WTC11 (cell line): ENCODE data around the gene IFRD2. TPM values are rescaled to one million over a fixed set of nuclear protein-coding genes. Genes with fewer than 3 reads are reported as not detected.

ENCODE experiments used
- ATAC-seq: fragments of 200-7000 bp; cut with Tn5 transposase; 2 replicates; pipeline ENCODE4 v1.10.0; 2021; ENCODE audit warnings: mild to moderate bottlenecking, moderate library complexity
- CTCF ChIA-PET: fragments of 300-600 bp; sonication (Branson Sonifier 250); formaldehyde crosslinking; loops from one replicate; lab custom pipeline; 2021; ENCODE audit warnings: antibody characterized with exemption; lab: Charles Lee
- POLR2A ChIA-PET: fragments of 350-600 bp; sonication (Branson Sonifier 250); formaldehyde crosslinking; loops from one replicate; lab custom pipeline; 2021; ENCODE audit warnings: antibody characterized with exemption; lab: Charles Lee
- DNase-seq: peaks from one replicate; pipeline ENCODE4 v3.0.0; 2021; ENCODE audit warnings: low spot score
- H3K27ac Mint-ChIP-seq: 2 replicates; pipeline ENCODE4 v1.8.0; 2021; ENCODE audit warnings: mixed read lengths
- H3K27me3 Mint-ChIP-seq: 2 replicates; pipeline ENCODE4 v1.8.0; 2021; ENCODE audit warnings: low read depth, mild to moderate bottlenecking, moderate library complexity, mixed read lengths
- H3K36me3 Mint-ChIP-seq: 2 replicates; pipeline ENCODE4 v1.8.0; 2021; ENCODE audit warnings: mixed read lengths
- H3K4me1 Mint-ChIP-seq: 2 replicates; pipeline ENCODE4 v1.8.0; 2022; ENCODE audit warnings: mixed read lengths
- H3K4me3 Mint-ChIP-seq: 2 replicates; pipeline ENCODE4 v1.8.0; 2021; ENCODE audit warnings: mild to moderate bottlenecking, moderate library complexity, mixed read lengths
- H3K9me3 Mint-ChIP-seq: 2 replicates; pipeline ENCODE4 v1.8.0; 2021; ENCODE audit warnings: mixed read lengths
- AFF4 ChIP-seq: sonication (generic); formaldehyde crosslinking; IDR thresholded peaks from 2 replicates; pipeline ENCODE4 v1.8.1; 2023; ENCODE audit warnings: mild to moderate bottlenecking, missing genetic modification reagents, borderline replicate concordance
- ATF3 ChIP-seq: sonication (generic); formaldehyde crosslinking; conservative IDR thresholded peaks from 2 replicates; pipeline ENCODE4 v1.8.1; 2022; ENCODE audit warnings: mild to moderate bottlenecking, missing genetic modification reagents
- CREB1 ChIP-seq: sonication (generic); formaldehyde crosslinking; IDR thresholded peaks from 2 replicates; pipeline ENCODE4 v1.8.0; 2023; ENCODE audit warnings: mild to moderate bottlenecking, missing genetic modification reagents
- CREM ChIP-seq: sonication (generic); formaldehyde crosslinking; IDR thresholded peaks from 2 replicates; pipeline ENCODE4 v1.8.1; 2022; ENCODE audit warnings: mild to moderate bottlenecking, missing genetic modification reagents, moderate library complexity
- CTCF ChIP-seq: fragments of 200-600 bp; IDR thresholded peaks from 2 replicates; pipeline ENCODE4 v1.8.0; 2022; ENCODE audit warnings: antibody characterized with exemption
- ERG ChIP-seq: fragments of 250-450 bp; sonication (Bioruptor Pico); IDR thresholded peaks from 2 replicates; pipeline ENCODE4 v1.8.0; 2021; ENCODE audit warnings: mild to moderate bottlenecking
- ESRRA ChIP-seq: sonication (generic); formaldehyde crosslinking; IDR thresholded peaks from 2 replicates; pipeline ENCODE4 v1.8.1; 2022; ENCODE audit warnings: mild to moderate bottlenecking, missing genetic modification reagents, borderline replicate concordance
- FOXP1 ChIP-seq: sonication (generic); formaldehyde crosslinking; IDR thresholded peaks from 2 replicates; pipeline ENCODE4 v1.8.0; 2022; ENCODE audit warnings: missing genetic modification reagents, mild to moderate bottlenecking, moderate library complexity, borderline replicate concordance
- GABPB1 ChIP-seq: sonication (generic); formaldehyde crosslinking; IDR thresholded peaks from 2 replicates; pipeline ENCODE4 v1.8.1; 2023; ENCODE audit warnings: mild to moderate bottlenecking, missing genetic modification reagents
- IRF1 ChIP-seq: sonication (generic); formaldehyde crosslinking; IDR thresholded peaks from 2 replicates; pipeline ENCODE4 v1.8.0; 2023; ENCODE audit warnings: missing genetic modification reagents
- MLX ChIP-seq: sonication (generic); formaldehyde crosslinking; IDR thresholded peaks from 2 replicates; pipeline ENCODE4 v1.8.1; 2023; ENCODE audit warnings: mild to moderate bottlenecking, missing genetic modification reagents, moderate library complexity
- NR2C2 ChIP-seq: sonication (generic); formaldehyde crosslinking; IDR thresholded peaks from 2 replicates; pipeline ENCODE4 v1.8.0; 2022; ENCODE audit warnings: mild to moderate bottlenecking, missing genetic modification reagents
- PREB ChIP-seq: sonication (generic); formaldehyde crosslinking; IDR thresholded peaks from 2 replicates; pipeline ENCODE4 v1.8.1; 2022; ENCODE audit warnings: mild to moderate bottlenecking, missing genetic modification reagents, moderate library complexity, borderline replicate concordance
- SMAD4 ChIP-seq: sonication (generic); formaldehyde crosslinking; IDR thresholded peaks from 2 replicates; pipeline ENCODE4 v1.8.0; 2022; ENCODE audit warnings: mild to moderate bottlenecking, missing genetic modification reagents
- TCF7 ChIP-seq: sonication (generic); formaldehyde crosslinking; IDR thresholded peaks from 2 replicates; pipeline ENCODE4 v1.8.0; 2022; ENCODE audit warnings: mild to moderate bottlenecking, low read depth, missing genetic modification reagents, moderate library complexity
- TEAD4 ChIP-seq: sonication (generic); formaldehyde crosslinking; IDR thresholded peaks from 2 replicates; pipeline ENCODE4 v1.8.0; 2022; ENCODE audit warnings: mild to moderate bottlenecking, missing genetic modification reagents
- USF2 ChIP-seq: sonication (generic); formaldehyde crosslinking; IDR thresholded peaks from 2 replicates; pipeline ENCODE4 v1.8.1; 2023; ENCODE audit warnings: mild to moderate bottlenecking, missing genetic modification reagents, moderate library complexity
- ZBTB21 ChIP-seq: sonication (generic); formaldehyde crosslinking; IDR thresholded peaks from 2 replicates; pipeline ENCODE4 v1.8.1; 2023; ENCODE audit warnings: mild to moderate bottlenecking, missing genetic modification reagents, borderline replicate concordance
- ZNF263 ChIP-seq: sonication (generic); formaldehyde crosslinking; IDR thresholded peaks from 2 replicates; pipeline ENCODE4 v1.8.1; 2022; ENCODE audit warnings: low read depth, mild to moderate bottlenecking, moderate library complexity, missing genetic modification reagents
- ZNF532 ChIP-seq: fragments of 250-450 bp; sonication (Bioruptor Pico); IDR thresholded peaks from 2 replicates; pipeline ENCODE4 v1.9.0; 2021; ENCODE audit warnings: mild to moderate bottlenecking, borderline replicate concordance
- total RNA-seq: library from RNA; stranded (reverse); gene quantifications from 3 replicates; pipeline ENCODE4 v1.2.3, GENCODE V29; 2021

IFRD2 gene
- total RNA-seq, 1 experiment from 2014 or later, result 92.0 TPM

GRCh38 chr3:50269977-50270413 lies 22.2 kb downstream of the IFRD2 start:
- Mint-ChIP-seq H3K36me3 (no peaks in the 10 kb centered on the region), H3K4me1 (peaks cover 52% of the 10 kb centered on the region), H3K4me3 (no peak overlapping the region), H3K27me3 (peaks cover 22% of the 10 kb centered on the region), H3K27ac (no peak overlapping the region), H3K9me3 (no peaks in the 10 kb centered on the region)
- no peak for TF ChIP-seq ATF3
- TF ChIP-seq ZNF263, result no peak
- TF ChIP-seq USF2, result no peak
- no peak for TF ChIP-seq ZNF532 (CRISPR knock-in tag)
- TF ChIP-seq TCF7 (CRISPR knock-in tag), result no peak
- TF ChIP-seq IRF1 (CRISPR knock-in tag), result no peak
- TF ChIP-seq ZBTB21, result no peak
- no peak for TF ChIP-seq NR2C2 (CRISPR knock-in tag)
- TF ChIP-seq AFF4 (CRISPR knock-in tag), result no peak
- no peak for TF ChIP-seq ESRRA
- TF ChIP-seq CREB1 (CRISPR knock-in tag), result no peak
- TF ChIP-seq CTCF, result no peak
- TF ChIP-seq PREB, result no peak
- no peak for TF ChIP-seq TEAD4 (CRISPR knock-in tag)
- no peak for TF ChIP-seq ERG (CRISPR knock-in tag)
- no peak for TF ChIP-seq SMAD4 (CRISPR knock-in tag)
- no peak for TF ChIP-seq MLX (CRISPR knock-in tag)
- TF ChIP-seq GABPB1, result no peak
- TF ChIP-seq CREM (CRISPR knock-in tag), result no peak
- TF ChIP-seq FOXP1 (CRISPR knock-in tag), result no peak
- no peak for ATAC-seq
- ChIA-PET CTCF (interaction anchor here (1.5 to 12.5 kb wide), 4 partner anchors 10 to 76 kb away, joined by 4 to 145 read pairs (median 48); partner anchors contain the start of gene GNAT1), POLR2A (interaction anchor here (0.9 to 1.5 kb wide), 2 partner anchors 10 to 29 kb away, joined by 3 to 4 read pairs; no protein-coding TSS in a partner anchor)
- DNase-seq, result no peak
